PFSK-1 (cell line): ENCODE data around the gene IL36RN. TPM values are rescaled to one million over a fixed set of nuclear protein-coding genes. Genes with fewer than 3 reads are reported as not detected.

Experiments
- FOXP2 ChIP-seq: optimal IDR thresholded peaks from 2 replicates; pipeline ENCODE3; 2011; ENCODE audit warnings: borderline replicate concordance, control low read depth, inconsistent platforms; ENCODE audit not compliant: insufficient read depth; ENCODE audit errors: extremely low read length, extremely low read depth
- POLR2AphosphoS5 ChIP-seq: IDR thresholded peaks from 2 replicates; pipeline ENCODE4 v1.6.1; 2012; ENCODE audit warnings: low read depth, mild to moderate bottlenecking, control low read depth, low read length, moderate library complexity
- REST ChIP-seq, 2 experiments: IDR thresholded peaks; 2 replicates each; pipeline versions ENCODE4 v1.6.1 to v1.8.0; 2011 to 2012; ENCODE audit warnings: low read depth in 2 of 2, low read length in 2 of 2, control low read depth in 1 of 2, inconsistent platforms in 1 of 2, mild to moderate bottlenecking in 1 of 2, moderate library complexity in 1 of 2; ENCODE audit not compliant: insufficient read depth in 1 of 2
- SIN3A ChIP-seq: IDR thresholded peaks from 2 replicates; pipeline ENCODE4 v1.6.1; 2012; ENCODE audit warnings: mild to moderate bottlenecking, low read length, moderate library complexity, borderline replicate concordance; ENCODE audit not compliant: insufficient read depth
- TAF1 ChIP-seq: IDR thresholded peaks from 2 replicates; pipeline ENCODE4 v1.6.1; 2012; ENCODE audit warnings: low read length, control low read depth, borderline replicate concordance; ENCODE audit not compliant: insufficient read depth
- polyA plus RNA-seq: library from polyadenylated mRNA; unstranded; fragments of >200 nt; gene quantifications from one replicate; pipeline ENCODE4 v1.2.1, GENCODE V29; 2012; ENCODE audit warnings: low read depth, missing spikeins; ENCODE audit not compliant: insufficient read length

Gene IL36RN
- polyA plus RNA-seq = not detected

GRCh38 chr2:113058998-113059960 lies at the start of gene IL36RN:
Gene IL36RN, plus strand, starts transcription at chr2:113059198. Its CDS starts 241 bp downstream, at chr2:113059439.
- TF ChIP-seq TAF1 (no peak), SIN3A (no peak), POLR2AphosphoS5 (no peak), FOXP2 (no peak), REST (IDR thresholded peaks at IDR 0.05; ENCODE audit: insufficient read depth in 1 of 2, low read depth in 2 of 2, low read length in 2 of 2) (no peak)

GRCh38 chr2:113009622-113010021 lies 49.4 kb upstream of the IL36RN start:
- no peak for TF ChIP-seq FOXP2
- no peak for TF ChIP-seq SIN3A
- TF ChIP-seq REST (IDR thresholded peaks at IDR 0.05; ENCODE audit: insufficient read depth in 1 of 2, low read depth in 2 of 2, low read length in 2 of 2) = no peak
- no peak for TF ChIP-seq POLR2AphosphoS5
- no peak for TF ChIP-seq TAF1

- TF ChIP-seq POLR2AphosphoS5 (no peak), FOXP2 (no peak), SIN3A (no peak), REST (IDR thresholded peaks at IDR 0.05; ENCODE audit: insufficient read depth in 1 of 2, low read depth in 2 of 2, low read length in 2 of 2) (no peak), TAF1 (no peak)
Measured at GRCh38 chr2:113010088-113010487, 48.9 kb upstream of the IL36RN start.

- TF ChIP-seq POLR2AphosphoS5 = no peak
- no peak for TF ChIP-seq REST (IDR thresholded peaks at IDR 0.05; ENCODE audit: insufficient read depth in 1 of 2, low read depth in 2 of 2, low read length in 2 of 2)
- TF ChIP-seq FOXP2 = no peak
- TF ChIP-seq TAF1 = no peak
- TF ChIP-seq SIN3A = no peak
Measured at GRCh38 chr2:113011108-113011507, 47.9 kb upstream of the IL36RN start.
